ENCODE data around the gene SIL1.

GRCh38 chr5:139082813-139083498, 115.2 kb downstream of the SIL1 start:
- TF ChIP-seq CTCF (IDR thresholded peaks at IDR 0.05 in 2 of 3, conservative IDR thresholded peaks at IDR 0.05 in 1 of 3; ENCODE audit: insufficient read depth in 2 of 3, low read depth in 1 of 3, low read length in 3 of 3), result no peak
- no peak for TF ChIP-seq U2AF1 (optimal IDR thresholded peaks at IDR 0.05; ENCODE audit: low read depth, low read length)
- no peak for TF ChIP-seq ZBTB33 (CRISPR knock-in tag; IDR thresholded peaks at IDR 0.05)
- TF ChIP-seq U2AF2 (optimal IDR thresholded peaks at IDR 0.05; ENCODE audit: low read depth, low read length), result no peak
- no peak for TF ChIP-seq BMI1 (IDR thresholded peaks at IDR 0.05; ENCODE audit: low read length)
- TF ChIP-seq PCBP1 (IDR thresholded peaks at IDR 0.05; ENCODE audit: low read depth, low read length, poor library complexity, severe bottlenecking), result no peak
- TF ChIP-seq PREB (CRISPR knock-in tag; IDR thresholded peaks at IDR 0.05), result no peak
